ENCODE data around the gene TNNT3.

Gene TNNT3

GRCh38 chr11:1928891-1929541 is 9.5 kb downstream of the TNNT3 start:
- in situ Hi-C loops (cut with HindIII; ENCODE audit: low sequenced_read_pairs), result no loop called here
- no peak for DNase-seq (ENCODE audit: low read depth, low spot score)
- TF ChIP-seq CTCF (IDR thresholded peaks at IDR 0.05; ENCODE audit: low read depth, low read length), result no peak
- H3K4me3 ChIP-seq (ENCODE audit: low read depth, low read length), result no peak overlapping the region

GRCh38 chr11:1929621-1930461 is 10.3 kb downstream of the TNNT3 start:
- in situ Hi-C loops (cut with HindIII; ENCODE audit: low sequenced_read_pairs), result no loop called here
- no peak for DNase-seq (ENCODE audit: low read depth, low spot score)
- no peak for TF ChIP-seq CTCF (IDR thresholded peaks at IDR 0.05; ENCODE audit: low read depth, low read length)
- no peak overlapping the region for H3K4me3 ChIP-seq (ENCODE audit: low read depth, low read length)

GRCh38 chr11:1930462-1930830 is 10.9 kb downstream of the TNNT3 start:
- no peak for TF ChIP-seq CTCF (IDR thresholded peaks at IDR 0.05; ENCODE audit: low read depth, low read length)
- H3K4me3 ChIP-seq (ENCODE audit: low read depth, low read length), result no peak overlapping the region
- no peak for DNase-seq (ENCODE audit: low read depth, low spot score)
- in situ Hi-C loops (cut with HindIII; ENCODE audit: low sequenced_read_pairs), result no loop called here

GRCh38 chr11:1931341-1932104 is 12.0 kb downstream of the TNNT3 start:
- in situ Hi-C loops (cut with HindIII; ENCODE audit: low sequenced_read_pairs), result no loop called here
- DNase-seq (ENCODE audit: low read depth, low spot score), result no peak
- TF ChIP-seq CTCF (IDR thresholded peaks at IDR 0.05; ENCODE audit: low read depth, low read length), result no peak
- H3K4me3 ChIP-seq (ENCODE audit: low read depth, low read length), result no peak overlapping the region

GRCh38 chr11:1932105-1932480 is 12.6 kb downstream of the TNNT3 start:
- TF ChIP-seq CTCF (IDR thresholded peaks at IDR 0.05; ENCODE audit: low read depth, low read length), result no peak
- in situ Hi-C loops (cut with HindIII; ENCODE audit: low sequenced_read_pairs), result no loop called here
- DNase-seq (ENCODE audit: low read depth, low spot score), result no peak
- H3K4me3 ChIP-seq (ENCODE audit: low read depth, low read length), result no peak overlapping the region

GRCh38 chr11:1932681-1933080 is 13.2 kb downstream of the TNNT3 start:
- H3K4me3 ChIP-seq (ENCODE audit: low read depth, low read length), result no peak overlapping the region
- no peak for TF ChIP-seq CTCF (IDR thresholded peaks at IDR 0.05; ENCODE audit: low read depth, low read length)
- in situ Hi-C loops (cut with HindIII; ENCODE audit: low sequenced_read_pairs), result no loop called here
- no peak for DNase-seq (ENCODE audit: low read depth, low spot score)
